CD4-positive, alpha-beta T cell treated with Interferon gamma for 1 hour (primary cell): ENCODE data around the gene TMC1.

ENCODE experiments used
- DNase-seq: peaks from one replicate; pipeline ENCODE4 v3.0.0-alpha.2; 2020

Gene TMC1

DNA sequence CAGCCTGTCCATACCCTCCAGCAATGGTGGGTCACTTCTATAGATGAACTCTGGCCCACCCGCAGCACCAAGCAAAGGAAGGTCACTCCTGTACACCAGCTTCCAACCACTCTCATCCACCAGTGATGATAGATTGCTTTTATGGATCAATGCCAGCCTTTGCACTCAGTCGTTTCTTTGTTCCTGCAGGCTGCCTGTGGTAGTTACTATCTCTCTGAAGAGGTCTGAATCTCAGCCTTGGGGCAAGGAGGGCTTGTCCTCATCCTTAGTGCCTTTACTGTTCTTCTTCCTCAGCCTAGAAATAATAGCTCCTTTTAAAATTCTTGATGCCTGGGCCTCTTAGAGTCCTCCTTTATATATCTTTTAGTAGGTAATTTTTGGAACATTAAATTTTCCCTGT lies 100.8 kb downstream of the TMC1 start:
- no peak for DNase-seq

DNA sequence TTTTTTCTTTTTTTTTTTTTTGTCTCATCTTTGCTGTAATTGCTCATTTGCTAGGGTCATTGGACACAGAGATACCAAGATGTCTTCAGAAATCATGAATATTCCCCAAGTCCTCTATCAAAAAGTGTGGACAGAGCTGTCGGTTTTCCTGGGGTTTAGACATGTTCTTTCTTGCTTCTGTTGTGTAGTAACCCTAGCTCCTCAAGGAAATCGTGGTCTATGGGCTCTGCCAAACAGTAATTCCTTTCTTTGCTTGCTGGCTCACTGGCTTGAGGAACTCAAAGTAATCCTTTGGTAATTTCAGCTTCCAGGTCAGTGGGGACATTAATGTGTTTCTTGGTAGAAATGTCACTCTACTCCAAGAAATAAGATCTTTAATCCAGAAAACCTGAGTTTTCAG lies 101.7 kb downstream of the TMC1 start:
- DNase-seq = no peak

DNA sequence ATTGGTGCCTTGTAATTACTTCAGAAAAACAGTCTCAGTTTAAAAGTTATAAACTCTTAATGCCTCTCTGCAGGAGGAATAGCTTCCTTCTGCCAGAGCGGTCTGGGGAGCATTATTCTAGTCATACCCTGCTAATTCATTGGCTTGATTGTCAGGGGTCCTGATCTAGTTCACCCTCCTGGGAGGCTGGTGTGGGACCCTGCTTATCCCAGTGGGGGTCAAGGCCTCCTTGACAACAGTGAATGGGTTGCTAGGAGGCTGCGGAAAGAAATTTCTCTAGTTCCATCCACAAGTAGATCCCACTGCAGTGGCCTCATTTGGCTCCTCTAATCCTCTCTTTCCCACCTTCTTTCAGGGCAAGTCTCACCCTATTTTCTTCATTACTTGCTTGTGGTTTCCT lies 105.7 kb downstream of the TMC1 start:
- DNase-seq = no peak

DNA sequence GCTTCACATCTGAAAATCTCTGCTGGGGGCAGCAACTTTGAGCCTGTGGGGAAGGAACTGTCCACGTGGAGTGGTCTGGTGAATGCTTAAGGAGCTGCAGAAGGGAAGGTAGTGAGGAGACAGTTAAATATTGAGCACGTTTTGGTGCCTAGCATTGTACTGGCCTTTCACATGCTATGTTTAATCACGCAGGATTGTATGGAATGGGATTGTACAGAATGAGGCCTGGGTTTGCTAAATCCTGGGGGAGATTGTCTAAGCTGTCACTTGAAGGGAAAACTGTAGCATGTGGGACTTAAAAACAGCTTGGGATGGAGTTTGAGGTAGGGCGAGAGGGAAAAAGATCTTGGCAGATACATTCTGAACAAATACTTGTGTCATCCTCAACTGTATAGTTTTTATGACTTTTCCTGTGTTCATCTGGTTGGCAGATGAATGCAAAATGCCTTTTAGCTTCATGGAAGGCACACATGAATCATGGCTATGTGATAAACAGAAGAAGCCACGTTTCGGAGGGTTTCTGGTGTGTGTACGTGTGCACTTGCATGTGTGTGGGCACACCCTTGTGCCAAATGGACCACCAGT lies 106.6 kb downstream of the TMC1 start:
- DNase-seq = no peak

DNA sequence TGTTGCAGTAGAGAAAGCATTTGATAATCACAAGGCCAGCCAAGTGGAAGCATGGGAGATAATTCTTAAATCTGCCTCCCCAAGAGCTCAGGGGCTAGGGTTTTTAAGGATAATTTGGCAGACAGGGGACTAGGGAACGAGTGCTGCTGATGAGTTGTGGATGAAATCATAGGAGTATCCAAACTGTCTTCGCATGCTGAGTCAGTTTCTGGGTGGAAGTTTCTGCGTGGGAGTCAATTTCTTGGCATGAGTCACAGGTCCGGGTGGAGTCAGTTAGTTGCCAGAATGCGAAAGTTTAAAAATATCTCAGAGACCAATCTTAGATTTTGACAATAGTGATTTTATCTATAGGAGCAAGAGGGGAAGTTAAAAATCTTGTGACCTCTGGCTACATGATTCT lies 112.6 kb downstream of the TMC1 start:
- DNase-seq = peak; percentile 9

DNA sequence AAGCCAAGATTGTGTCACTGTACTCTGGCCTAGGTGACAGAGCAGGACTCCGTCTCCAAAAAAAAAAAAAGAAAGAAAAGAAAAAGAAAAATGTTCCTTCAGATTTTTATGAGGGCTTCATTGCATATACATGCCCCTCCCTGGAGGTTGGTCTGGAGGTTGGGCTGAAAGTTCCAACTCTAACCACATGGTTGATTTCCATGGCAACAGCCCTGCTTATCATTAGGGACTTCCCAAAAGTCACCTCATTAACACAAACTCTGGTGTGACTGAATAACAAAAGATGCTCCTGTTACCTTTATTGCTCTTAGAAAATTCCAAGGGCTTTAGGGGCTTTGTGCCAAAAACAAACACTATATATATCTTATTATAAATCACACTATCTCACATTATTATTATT lies 113.8 kb downstream of the TMC1 start:
- no peak for DNase-seq

DNA sequence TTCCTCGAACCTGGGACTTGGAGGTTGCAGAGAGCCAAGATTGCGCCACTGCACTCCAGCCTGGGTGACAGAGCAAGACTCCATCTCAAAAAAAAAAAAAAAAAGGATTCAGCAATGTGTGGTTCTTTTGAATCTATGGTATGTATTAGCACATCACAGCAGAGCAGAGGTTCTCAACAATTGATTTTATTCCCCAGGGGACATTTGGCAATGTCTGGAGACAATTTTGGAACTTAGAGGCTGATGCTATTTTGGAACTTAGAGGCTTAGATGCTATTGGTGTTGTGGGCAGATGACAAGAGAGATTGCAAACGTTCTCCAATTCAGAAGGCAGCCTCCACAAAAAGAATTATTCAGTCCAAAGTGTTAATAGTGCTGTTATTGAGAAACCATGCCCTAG lies 115.2 kb downstream of the TMC1 start:
- DNase-seq = no peak

DNA sequence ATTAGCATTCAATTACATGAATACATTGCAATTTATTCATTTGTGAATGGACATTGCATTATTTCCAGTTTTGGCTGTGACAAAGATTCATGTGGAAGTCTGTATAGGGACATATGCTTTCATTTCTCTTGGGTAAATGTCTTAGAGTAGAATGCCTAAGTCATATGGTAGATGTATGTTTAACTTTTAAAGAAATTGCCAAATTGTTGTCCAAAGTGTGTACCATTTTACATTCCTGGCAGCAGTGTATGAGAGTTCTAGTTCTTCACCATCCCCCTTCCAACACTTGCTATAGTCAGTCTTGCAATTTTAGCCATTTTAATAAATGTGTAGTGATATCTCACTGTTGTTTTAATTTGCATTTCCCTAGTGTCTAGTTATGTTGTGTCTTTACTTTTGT lies 122.2 kb downstream of the TMC1 start:
- no peak for DNase-seq

DNA sequence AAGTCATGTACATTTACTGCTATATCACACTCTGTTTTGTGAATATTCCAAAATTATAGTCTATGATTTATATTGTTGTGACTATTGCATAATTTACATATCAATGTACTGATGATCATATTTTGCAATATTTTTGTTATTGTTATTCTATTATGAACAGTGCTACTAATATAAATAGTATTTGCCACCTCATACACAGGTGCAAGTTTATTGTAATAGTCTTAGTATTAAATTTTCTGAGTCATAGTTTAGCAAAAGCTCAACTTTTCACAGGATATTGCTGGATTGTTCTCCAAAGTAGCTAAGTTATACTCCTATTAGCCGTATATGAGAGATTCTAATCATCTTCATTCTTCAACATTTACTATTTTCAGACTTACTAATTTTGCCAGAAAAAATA lies 124.7 kb downstream of the TMC1 start:
- no peak for DNase-seq

DNA sequence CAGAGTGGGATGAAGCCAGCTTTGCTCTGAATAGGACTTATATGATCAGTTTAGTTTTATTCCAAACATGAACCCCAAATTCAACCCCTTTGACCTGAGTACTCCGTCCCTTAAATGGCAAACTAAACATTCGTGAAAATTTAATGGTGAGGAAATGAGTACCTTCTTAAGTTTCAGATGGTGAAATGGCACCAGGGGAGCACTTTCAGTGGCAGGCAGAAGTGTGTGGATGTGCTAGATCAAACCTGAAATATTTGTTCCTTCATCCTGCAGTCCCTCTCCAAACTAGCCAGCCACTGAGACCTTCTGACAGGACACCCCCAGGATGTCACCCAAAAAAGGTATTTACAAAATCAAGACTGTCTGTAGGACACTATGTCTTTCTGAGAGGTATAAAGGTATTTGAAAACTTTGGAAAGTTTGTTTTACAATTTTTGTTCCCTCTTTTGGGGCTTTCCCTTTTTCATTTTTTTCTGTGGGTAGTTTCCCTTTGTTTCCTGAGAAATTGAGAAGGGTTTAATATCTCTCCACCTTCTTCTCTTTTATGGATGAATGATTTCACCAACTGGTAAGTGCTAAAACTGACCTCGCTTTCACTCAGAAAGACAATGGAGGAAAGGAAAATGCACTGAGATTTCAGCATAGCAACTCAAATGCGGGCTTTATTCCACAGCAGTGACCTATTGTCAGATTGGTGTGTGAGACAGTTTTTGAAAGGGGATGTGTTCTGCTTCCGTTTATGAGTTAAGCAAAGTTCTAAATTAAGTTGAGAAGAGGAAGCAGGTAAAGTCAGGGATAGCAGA lies 127.1 kb downstream of the TMC1 start:
- DNase-seq = no peak

DNA sequence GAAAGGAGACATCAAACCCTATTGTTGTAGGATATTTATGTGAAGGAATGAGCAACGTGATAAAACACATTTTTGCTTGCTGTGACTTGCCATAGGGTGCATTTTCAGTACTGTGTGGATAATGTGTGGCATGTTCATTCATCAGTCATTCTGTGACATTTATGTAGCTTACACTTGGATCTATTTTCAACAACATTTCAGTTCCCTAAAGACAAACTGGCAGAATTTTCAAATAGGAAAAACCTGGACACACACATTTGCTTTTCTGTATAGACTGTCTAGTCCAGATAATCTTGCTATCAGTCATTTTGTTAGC lies 127.7 kb downstream of the TMC1 start:
- no peak for DNase-seq

DNA sequence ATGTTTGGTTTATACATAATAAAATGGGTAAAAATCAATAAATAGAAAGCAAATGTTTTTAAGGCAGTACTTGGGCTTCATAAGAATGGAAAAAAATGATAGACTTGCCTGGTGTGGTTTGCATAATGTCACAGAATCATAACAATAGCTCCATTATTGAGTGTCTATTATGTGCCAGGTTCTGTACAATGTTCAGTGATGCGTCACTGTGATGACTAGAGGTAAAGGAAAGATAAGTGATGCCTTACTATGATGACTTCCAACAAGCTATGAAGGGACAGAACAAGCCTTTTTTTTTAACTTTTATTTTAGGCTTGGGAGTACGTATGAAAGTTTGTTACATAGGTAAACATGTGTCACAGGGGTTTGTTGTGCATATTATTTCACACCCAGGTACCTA lies 128.8 kb downstream of the TMC1 start:
- no peak for DNase-seq

DNA sequence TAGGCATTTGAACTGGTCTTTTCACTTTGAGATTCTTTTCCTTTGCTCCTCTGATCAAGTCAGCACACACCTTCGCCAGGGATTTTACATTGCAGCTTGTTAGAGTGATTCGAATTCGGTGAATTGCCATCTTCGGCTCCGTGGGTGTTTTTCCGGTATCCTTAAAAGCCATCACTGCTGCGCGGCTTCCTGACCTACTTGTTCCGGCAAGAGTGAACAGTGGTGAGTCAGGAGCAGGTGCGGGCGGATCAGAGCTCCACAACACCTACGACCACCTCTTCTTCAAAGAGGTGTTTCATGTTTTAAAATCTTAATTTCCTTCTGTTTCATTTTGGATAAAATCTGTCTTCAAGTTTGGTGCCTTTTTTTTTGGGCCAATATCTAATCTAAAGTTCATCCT lies 134.6 kb downstream of the TMC1 start:
- DNase-seq = no peak

DNA sequence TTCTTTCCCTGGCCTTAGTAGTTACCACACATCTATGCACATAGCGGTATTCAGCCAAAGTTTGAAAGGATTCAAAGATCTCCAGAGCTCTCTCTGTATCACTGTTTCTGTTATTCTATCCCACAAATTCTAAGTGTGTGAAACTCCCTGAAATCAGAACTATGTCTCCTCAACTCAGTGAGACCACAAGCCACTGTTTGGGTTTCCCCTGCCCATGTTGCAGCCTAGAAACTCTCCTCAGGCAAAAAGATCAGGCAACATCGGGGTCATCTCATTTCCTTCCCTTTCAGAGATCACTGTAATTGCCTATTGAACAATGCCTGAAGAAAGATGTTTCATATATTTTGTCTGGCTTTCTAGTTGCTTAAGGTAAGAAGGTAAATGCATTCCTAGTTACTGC lies 135.6 kb downstream of the TMC1 start:
- DNase-seq = no peak

DNA sequence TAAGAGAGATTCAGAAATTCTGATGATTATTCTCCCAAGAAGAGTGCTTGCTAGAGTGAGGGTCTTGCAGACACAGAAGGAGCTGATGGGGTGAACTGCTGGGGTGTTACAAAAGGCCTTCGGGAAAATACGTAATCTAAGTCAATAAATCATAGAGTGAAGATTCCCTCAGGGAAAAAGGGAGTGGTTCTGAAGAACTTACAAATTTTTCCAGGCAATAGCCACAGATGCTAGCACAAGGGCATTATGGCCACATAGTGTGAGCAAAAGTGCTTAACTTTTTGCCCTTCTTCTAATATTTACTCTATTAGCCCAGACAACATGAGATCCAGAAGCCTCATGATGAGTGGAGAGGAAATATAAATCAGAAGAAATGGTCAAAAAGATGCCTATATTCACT lies 137.3 kb downstream of the TMC1 start:
- no peak for DNase-seq

DNA sequence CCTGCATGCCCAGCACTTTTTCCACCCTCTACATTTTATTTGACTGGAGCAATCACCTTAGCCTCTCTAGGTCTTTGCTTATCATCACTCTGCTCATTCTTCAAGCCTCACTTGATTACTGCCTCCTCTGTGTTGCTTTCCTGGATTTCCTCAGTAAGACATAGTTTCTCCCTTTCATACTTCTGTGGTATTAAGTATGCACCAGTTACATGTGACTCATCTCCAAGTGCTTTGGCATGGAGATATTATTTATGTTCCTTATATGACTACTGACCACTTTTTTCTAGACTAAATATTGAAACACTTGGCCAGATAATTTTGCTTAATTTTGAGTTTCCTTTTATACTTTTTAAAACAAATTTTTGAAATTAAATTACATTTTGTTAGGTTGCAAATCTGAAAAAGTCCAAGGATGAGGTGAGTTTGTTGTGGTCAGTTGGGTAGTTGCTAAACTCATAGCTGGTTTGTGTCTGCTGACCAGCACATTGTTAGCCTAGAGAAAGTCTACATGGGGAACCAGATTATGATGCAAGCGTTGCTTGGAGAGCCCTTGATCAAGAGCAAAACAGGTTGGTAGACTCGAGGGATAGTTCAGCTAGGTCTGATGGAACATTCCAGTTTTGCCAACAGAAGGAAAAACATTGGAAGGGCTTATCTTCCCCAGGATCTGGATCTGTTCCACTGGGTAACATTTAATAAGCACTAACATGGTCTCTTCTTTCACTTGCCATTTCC lies 140.2 kb downstream of the TMC1 start:
- no peak for DNase-seq

DNA sequence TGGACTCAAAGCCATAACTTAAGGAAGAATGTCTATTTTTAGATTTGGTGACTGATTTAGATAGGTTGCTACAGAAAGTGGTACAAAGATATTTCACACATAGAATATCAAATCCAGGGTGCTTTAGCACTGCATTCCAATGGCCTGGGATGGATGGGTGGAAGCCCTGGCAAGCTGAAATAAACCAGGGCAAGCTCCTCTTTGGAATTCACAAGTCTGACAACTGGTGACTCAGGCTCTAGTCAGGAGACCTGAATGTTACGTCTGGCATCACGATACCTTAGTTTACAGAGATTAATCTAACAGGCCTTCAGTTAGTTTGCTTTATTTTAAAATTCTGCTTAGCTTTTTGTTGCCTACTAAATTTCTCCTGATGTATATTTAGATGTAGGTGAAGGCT lies 144.0 kb downstream of the TMC1 start:
- no peak for DNase-seq

DNA sequence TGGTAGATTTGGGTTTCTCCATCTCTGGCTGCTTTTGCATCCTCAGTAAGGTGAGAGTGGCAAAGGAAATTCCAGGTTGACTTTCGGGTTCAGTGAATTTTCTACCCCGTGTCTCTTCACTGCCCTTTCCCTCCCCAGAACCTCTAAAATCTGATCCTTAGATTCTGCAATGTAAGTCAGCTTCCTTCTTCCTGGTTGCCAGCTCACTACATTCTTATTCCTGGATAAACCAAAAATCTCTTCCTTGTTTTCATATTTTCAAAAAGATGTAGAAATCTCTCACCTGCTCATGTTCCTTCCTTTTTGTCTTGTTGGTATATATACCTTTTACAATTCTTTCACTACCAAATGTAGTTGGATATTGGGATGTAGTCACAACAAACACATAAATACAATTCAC lies 145.8 kb downstream of the TMC1 start:
- DNase-seq = no peak

DNA sequence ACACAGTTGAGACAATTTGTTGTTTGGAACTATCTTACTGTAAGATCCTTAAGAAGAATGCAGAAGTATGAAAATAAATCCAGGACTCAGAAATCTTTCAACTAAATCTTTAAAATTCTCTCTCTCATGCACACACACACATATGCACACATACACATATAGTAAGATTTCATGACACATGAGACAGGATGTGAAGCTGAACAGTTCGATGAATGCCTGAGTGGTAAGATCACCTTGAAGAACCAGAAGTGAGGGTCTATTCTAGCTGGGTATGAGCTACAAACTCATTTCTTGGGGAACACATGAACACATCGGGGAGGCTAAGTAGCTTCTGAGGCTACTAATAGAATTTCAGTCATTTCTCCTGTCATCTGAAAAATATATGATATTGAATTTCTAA lies 153.6 kb downstream of the TMC1 start:
- no peak for DNase-seq

DNA sequence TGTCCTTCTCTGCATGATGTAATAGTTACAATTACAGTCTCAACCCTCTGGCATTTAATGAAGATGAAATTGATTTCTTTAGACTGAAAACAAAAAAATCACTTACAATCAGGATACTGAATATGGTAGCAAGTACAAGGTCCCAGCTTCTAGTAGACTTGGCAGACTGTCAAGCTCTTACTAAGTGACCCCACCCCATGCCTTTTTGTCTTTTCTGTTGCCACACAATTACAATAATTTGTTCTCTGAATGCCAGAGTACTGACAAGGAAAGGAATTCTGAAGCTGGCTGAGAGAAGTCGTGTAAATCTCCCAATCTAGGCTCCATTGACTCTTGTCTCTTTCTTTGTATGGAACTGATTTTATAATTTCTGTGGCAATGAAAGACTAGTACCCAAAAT lies 154.2 kb downstream of the TMC1 start:
- no peak for DNase-seq

DNA sequence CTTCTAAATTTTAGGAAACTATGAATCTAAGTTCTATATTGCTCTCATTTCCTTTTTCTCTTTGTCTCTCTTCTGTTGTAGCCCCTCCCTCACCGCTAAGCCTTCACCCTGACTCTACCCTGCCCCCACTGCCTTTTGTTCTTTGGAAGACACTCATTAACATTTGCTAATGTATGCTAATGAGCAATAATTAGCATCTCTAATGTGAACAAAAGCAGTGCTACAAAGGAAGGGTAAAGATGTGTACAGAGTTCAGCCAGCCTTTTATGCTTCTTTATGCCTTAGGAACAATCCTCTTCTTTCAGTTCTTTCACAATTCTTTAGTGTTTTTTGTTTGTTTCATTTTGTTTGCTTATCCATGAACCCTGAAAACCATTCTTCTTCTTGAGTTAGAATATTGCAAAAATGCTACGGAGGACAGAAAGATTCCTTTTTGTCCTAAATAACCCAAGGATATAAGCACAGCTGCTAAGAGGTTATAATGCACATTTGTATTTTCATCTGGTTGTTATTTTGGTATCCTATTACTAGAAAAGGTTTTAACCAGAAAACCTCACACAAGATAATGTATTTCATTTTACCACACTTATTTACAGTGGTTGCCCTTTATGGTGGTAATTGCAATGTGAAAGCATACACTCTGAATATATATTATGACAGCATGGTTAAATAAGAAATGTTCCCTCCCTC lies 159.3 kb downstream of the TMC1 start:
- DNase-seq = no peak

DNA sequence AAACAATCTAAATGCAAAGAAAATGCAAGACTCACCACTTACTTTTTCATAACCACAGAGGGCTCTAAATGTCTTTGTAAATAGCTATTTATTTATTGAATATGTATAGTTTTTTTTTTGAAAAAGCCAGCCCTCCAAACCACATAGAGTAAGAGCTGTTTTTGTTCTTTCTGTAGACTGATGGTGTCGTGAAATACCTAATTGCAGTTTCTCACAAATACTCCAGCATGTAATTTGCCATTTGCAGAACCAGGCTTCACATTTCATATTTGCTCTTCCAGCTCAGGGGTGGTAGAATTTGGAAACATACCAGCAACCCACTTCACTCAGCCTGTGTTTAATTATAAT lies 159.8 kb downstream of the TMC1 start:
- DNase-seq = no peak

DNA sequence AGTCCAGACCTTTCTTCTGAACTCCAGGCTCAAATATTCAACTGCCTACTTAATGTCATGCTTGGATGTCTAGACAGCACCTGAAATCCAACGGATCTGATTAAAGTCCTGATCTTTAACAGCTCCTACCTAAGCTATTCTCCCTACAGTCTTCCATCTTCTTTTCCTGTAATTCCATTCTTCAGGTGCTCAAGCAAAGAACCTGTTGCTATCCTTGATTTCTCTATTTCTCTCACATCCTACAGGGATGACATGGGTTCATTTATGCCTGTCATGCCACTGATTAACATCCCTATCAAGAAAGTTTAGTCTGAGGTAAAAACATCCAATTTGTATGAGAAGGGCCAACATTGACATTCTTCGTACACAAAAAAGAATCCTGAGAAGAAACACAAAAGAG lies 163.2 kb downstream of the TMC1 start:
- no peak for DNase-seq

DNA sequence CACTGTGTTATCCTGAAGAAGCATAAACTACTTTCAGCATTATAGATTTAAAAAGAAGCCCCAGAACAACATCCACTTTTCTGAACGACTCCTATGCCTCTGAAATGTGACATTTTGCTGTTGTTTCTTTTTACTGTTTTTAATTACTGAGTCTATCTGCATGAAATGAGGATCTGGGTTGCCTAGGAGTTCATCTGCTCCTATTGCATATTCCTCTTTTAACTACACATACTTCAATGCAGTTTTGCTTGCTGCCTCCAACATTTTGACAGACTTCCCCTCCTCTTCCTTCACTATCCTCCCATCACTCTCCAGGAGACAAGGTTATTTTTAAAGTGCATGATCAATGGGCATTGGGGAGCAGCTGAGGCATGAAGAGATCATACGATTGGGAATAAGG lies 164.5 kb downstream of the TMC1 start:
- DNase-seq = no peak
